HG02884 (cell line): ENCODE data around the gene COL21A1.
"Not testable (repeated sequence)": the region's sequence is repeated elsewhere in the genome, so short reads cannot be mapped to it uniquely, and the experiment has no call there.

Source experiments
- ATAC-seq: cut with Tn5 transposase; IDR thresholded peaks from one replicate; pipeline ENCODE4 v1.9.1; 2021; ENCODE audit warnings: mild to moderate bottlenecking, moderate library complexity; ENCODE audit not compliant: unreplicated experiment

The COL21A1 gene

GRCh38 chr6:56022678-56023077, 224.7 kb downstream of the COL21A1 start:
- ATAC-seq: no peak

- no peak for ATAC-seq
Measured at GRCh38 chr6:56021943-56022342, 225.4 kb downstream of the COL21A1 start.

- no peak for ATAC-seq
Measured at GRCh38 chr6:56019973-56020372, 227.4 kb downstream of the COL21A1 start.

GRCh38 chr6:56017198-56017597, 230.2 kb downstream of the COL21A1 start:
- no peak for ATAC-seq

DNA sequence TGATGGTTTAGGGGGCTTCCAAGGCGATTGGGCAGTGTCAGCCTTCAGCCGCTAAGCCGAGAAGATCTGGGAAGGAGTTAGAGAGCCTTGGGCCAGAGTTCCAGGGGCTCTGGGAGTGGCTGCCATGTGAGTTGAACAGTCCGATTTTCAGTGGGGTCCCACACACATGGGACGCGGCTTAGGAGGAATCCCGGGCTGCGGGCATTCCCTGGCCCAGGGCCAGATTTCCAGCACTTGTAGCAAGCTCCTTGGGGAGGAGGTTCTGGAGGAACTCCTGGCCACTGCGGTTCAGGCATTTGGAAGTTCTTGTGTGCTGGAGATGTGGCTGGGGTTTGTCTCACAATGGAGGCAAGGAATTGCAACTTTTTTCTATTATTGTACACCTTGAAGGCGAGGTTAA, 233.3 kb downstream of the COL21A1 start:
- ATAC-seq: not testable (repeated sequence)

- no peak for ATAC-seq
Measured at GRCh38 chr6:56009636-56010035, 237.7 kb downstream of the COL21A1 start.
